Stimulated activated CD8-positive, alpha-beta memory T cell treated with anti-CD3 and anti-CD28 coated beads, Interleukin-2, amount 100 ng/mL, for 48 hours (primary cell): Measurements from ENCODE around the gene JSRP1.

Source experiments
- DNase-seq, 2 donors: peaks; one replicate each; pipeline ENCODE4 v3.0.0-alpha.2; 2020; ENCODE audit warnings: low read depth in 2 of 2

Gene JSRP1

DNA sequence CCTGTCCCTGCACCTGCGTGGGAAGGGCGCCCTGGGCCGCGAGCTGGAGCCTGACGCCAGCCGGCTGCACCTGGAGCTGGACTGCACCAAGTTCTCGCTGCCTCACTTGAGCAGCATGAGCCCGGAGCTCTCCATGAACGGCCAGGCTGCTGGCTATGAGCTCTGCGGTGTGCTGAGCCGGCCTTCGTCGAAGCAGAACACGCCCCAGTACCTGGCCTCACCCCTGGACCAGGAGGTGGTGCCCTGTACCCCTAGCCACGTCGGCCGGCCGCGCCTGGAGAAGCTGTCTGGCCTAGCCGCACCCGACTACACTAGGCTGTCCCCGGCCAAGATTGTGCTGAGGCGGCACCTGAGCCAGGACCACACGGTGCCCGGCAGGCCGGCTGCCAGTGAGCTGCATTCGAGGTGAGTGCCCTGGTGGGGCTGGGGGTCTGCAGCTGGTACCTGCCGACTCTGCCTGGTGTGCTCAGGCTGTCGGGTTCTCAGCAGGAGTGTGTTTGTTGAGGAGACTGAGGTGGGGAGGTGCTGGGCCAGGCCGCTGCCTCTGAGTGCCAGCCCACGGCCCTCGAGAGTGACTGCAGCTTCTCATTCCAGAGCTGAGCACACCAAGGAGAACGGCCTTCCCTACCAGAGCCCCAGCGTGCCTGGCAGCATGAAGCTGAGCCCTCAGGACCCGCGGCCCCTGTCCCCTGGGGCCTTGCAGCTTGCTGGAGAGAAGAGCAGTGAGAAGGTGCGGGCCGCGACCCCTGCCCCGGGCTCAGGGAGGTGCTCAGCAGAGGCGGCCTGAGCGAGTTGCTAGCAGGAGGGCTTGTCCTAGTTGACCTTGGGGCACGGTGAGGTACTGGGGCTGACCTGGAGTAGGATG lies 39.6 kb downstream of the JSRP1 start:
- DNase-seq = no peak

DNA sequence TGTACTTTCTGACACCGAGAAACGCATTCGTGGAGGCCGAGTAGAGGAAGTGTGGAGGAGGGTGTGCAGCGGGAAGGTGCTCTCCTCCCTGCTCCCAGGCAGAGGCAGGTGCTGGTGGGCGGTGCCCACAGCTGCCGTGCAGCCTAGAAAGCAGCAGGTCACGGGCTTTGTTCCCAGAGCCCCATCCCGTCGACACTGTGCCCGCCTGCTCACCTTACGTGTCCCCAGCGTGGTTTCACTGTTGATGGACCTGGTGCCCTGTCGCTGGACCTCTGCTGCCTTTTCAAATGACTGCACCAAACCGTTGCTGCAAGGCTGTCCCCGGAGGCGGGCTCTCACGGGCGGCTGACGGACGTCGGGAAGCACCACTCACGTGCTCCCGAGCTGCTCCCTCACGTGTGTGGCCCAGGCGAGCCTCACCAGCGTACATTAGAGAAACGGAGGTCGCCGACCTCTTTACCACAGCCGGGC lies 40.9 kb downstream of the JSRP1 start:
- no peak for DNase-seq

DNA sequence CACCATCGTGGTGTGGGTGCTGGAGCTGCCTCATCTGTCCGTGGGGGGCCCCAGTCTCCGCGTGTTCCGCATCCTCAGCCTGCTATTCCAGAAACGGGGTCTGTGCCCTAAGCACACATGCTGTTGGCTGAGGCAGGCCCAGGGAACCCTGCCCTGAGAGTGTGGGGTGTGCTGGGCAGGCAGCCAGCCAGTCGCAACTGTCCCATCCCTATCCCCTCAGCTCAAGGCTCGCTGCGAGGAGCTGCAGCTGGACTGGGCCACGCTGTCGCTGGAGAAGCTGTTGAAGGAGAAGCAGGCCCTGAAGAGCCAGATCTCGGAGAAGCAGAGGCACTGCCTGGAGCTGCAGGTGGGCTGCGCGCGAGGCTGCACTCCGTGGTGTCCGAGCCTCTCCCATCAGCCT lies 42.0 kb downstream of the JSRP1 start:
- DNase-seq = no peak

DNA sequence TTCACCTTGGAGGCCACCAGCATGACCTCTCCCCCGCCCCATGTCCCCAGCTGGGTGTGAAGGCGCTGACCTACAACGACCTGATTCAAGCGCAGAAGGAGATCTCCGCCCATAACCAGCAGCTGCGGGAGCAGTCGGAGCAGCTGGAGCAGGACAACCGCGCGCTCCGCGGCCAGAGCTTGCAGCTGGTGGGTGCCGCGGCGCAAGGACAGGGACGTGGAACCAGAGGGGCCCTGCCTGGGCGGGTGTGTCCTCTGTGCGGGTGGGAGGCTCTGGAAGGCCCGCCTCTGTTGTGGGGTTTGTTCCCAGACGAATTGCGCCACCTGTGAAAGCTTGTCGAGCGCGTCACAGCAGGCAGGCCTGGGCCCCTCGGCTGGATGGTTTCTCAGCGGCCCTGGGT lies 42.4 kb downstream of the JSRP1 start:
- DNase-seq = no peak

DNA sequence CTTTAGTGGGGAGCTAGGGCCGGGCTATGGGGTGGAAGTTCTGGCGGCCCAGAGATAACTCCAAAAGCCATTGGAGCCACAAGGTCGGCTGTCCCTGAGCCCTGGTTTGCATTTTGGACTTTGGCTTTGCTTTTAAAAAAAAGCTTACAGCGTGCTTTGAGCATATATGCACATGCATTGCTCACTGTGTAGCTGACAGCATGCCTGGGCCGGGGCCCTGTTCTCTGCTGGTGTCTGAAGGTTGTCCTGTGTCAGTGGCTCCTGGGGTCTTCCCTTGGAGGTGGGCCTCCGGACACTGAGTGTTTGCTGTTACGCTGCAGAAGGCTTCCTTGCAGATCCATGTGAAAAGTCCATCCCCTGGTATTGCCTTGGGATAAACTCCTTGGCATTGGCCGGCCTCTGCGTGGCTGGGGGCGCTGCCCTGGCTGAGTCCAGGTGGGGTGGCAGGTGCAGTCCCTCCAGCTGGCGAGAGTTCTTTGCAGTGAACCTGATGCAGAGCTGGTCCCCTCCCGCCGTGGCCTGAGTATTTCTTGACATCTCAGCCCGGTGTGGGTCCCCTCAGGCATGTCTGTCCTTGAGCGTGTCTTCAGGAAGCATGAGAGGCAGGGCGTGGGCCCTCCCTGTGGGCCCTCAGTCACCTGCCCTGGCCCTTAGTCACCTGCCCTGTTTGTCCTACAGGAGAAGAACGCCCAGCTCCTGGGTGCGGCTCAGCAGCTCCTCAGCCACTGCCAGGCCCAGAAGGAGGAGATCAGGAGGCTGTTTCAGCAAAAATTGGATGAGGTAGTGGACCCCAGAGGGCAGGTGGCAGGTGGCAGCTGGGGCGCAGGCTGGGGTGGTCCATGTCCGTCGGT lies 43.1 kb downstream of the JSRP1 start:
- no peak for DNase-seq

DNA sequence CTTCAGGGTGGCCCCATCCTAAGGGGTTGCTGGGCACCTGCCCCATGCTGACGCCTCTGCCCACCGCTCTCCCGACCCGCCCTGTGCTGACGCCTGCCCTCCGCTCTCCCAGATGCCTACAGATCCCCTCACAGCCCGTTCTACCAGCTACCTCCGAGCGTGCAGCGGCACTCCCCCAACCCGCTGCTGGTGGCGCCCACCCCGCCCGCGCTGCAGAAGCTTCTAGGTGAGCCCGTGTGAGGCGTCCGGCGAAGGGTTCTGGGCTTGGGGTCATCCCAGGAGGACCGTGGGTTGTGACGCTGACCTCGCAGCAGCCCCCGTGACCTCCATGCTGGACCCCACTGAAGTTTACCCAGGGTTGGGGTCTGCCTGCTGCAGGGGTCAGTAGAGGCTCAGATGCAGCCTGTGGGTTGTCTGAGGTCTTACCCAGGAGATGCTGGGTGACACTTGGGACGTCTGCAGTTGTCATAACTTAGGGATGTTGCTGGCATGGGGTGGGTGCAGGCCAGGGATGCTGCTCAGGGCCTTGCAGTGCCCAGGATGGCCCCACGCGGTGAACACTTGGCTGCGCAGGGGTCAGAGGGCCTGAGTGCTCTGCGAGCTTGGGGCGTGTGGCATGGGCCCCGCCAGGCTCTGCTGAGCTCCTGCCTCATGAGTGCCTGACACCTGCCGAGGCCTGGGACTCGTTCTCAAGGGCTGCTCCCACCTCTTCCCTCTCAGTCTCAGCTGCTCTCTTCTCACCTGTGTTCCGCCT lies 45.1 kb downstream of the JSRP1 start:
- no peak for DNase-seq

DNA sequence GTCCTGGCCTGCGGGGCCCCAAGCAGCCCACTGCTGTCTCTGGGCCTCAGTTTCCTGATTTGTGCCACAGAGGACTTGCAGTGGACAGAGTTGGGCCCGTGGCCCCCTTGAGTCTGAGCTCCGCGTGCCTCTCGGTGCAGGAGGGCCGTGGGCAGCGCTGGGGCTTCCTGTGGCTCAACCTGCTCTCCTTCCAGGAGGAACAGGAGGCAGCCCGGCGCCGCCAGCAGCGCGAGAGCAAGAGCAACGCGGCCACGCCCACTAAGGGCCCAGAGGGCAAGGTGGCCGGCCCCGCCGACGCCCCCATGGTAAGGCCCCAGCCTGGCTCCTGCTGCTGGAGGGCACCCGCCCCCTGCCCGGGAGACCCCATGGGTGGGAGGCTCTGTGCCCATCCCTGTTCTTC lies 46.0 kb downstream of the JSRP1 start:
- DNase-seq = no peak

DNA sequence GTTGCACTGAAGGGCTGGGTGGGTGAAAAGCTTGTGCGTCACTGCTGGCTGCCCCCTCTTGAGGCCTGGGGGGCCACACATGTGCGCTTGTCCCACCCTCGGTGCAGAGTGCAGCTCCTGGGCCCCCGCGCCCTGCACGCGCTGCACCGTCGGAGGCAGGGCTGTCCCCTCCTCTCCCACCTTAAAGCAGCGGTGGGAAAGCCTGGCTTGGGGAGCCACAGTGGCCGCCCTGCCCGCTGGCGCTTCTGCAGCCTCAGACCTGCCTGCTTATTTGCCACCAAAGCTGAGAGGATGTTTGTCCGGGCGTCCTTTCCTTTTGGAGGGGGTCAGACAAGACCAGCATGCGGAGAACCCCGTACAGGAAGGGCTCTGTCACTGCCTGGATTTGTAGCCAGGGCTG lies 46.8 kb downstream of the JSRP1 start:
- DNase-seq = no peak

DNA sequence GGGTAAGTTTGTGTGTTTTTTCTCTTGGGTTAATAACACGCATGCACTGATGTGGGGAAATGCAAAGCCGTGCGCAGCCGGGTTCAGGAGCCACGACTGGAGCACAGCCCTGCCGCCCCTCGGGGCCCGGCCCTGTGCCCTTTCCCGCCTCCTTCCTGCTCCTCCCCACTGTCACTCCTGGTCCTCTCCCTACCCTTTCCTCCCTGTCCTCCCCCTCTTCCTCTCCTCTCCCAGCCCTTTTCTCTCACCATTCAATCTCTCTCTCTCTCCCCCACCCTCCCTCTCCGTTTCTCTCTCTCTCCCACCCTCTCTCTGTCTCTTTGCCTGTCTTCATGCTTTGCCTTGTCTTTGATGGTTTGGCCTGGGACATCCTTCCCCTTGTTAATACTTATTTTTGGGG lies 47.2 kb downstream of the JSRP1 start:
- DNase-seq = no peak

DNA sequence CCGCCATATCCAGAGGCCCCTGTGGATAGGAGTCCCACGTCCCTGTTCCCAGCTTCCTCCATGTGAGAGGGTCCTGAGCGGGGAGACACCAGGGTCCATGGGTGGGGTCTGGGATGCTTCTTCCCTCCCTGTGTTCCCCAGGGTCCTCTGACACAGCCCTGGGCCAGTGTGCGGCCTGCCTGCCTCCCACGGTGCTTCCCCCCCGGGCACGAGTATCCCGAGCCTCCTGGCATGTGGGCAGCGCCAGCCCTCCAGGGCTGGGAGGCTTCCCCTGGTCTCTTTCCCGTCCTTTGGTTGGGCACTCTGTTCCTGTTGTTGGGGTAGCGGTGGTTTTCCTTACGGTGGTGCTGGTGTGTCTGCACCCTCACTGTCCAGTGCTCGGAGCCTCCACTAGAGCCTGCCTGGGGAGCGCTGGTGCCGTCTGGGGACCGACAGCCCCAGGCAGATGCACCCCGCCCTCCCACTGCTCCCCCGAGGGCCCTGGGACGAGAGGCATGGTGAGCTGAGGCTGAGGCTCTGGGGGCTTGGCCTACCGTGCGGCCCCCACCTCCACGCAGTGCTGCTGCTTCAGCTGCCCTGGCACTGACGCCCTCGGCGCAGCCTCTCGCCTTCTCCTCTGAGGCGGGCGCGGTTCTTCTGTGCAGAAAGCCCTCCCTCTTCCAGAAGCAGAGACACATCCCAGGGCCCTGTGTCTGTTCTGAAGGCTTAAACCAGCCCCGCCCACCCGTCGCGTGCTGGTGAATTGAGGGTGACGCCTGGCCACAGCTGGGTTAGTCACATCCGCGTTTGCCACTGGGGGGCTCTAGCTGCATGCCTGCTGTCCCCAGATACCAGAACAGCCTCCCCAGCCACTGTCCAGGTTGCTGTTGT lies 48.0 kb downstream of the JSRP1 start:
- peak; percentile 23 to 45 for DNase-seq

DNA sequence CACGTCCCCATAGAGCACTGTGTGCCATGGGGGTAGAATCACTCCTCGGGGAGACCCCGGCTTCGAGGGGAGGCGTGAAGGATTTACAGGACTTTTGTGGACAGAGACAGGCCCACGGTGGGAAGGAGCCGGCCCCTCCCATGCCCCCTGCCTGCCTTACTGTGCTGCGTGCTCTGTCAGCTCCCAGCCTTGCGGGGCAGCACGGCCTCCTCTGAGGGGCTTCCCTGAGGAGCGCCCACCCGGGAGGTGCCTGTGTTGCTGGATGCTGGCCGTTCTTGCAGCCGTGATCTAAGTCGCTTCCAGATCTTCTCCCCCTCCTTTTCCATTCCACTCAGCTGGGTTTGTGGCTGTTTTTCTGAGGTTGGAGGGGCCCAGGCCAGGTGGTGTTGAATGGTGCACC lies 49.2 kb downstream of the JSRP1 start:
- no peak for DNase-seq

DNA sequence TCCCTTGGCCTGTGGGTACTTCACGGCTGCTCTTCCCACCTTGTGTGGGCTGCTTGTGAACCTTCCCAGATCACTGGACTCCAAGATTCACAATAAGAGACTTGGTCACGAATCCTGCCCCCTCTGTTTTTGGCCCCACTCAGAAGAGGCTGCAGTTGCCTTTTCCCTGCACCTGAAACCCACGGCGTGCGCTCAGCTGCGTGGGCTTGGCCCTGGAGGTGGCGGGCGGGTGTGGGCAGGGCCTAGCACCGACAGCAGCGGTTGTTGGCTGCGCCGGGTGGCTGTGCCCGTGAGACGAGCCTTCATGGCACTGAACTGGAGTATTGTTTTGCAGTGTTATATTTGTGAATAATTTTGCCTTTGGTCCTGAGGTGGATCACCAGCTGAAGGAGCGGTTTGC lies 53.9 kb downstream of the JSRP1 start:
- DNase-seq = no peak
